ENCODE data around the gene VANGL1.

VANGL1 gene

GRCh38 chr1:115666702-115667101 lies 24.9 kb downstream of the VANGL1 start:
- DNase-seq = peak in 16 of 56 donors; percentile 5 to 49 (median 20)

- DNase-seq = no peak
Observed at GRCh38 chr1:115668579-115668978, 26.8 kb downstream of the VANGL1 start.

- DNase-seq = no peak
Observed at GRCh38 chr1:115669002-115669673, 27.4 kb downstream of the VANGL1 start.

GRCh38 chr1:115669886-115670285 lies 28.1 kb downstream of the VANGL1 start:
- DNase-seq = no peak

GRCh38 chr1:115670476-115671175 lies 28.9 kb downstream of the VANGL1 start:
- DNase-seq = no peak

GRCh38 chr1:115671176-115671934 lies 29.6 kb downstream of the VANGL1 start:
- DNase-seq = peak in 12 of 56 donors; percentile 3 to 49 (median 16)

- DNase-seq = no peak
Observed at GRCh38 chr1:115672224-115673009, 30.6 kb downstream of the VANGL1 start.

GRCh38 chr1:115676498-115677181 lies 34.9 kb downstream of the VANGL1 start:
- DNase-seq = no peak

GRCh38 chr1:115677182-115677555 lies 35.4 kb downstream of the VANGL1 start:
- no peak for DNase-seq

GRCh38 chr1:115677565-115677964 lies 35.8 kb downstream of the VANGL1 start:
- DNase-seq = no peak

GRCh38 chr1:115678141-115678540 lies 36.4 kb downstream of the VANGL1 start:
- DNase-seq = no peak

- peak in 1 of 56 donors; percentile 37 for DNase-seq
Observed at GRCh38 chr1:115679141-115679611, 37.4 kb downstream of the VANGL1 start.

GRCh38 chr1:115680730-115681111 lies 39.0 kb downstream of the VANGL1 start:
- no peak for DNase-seq

GRCh38 chr1:115682792-115683191 lies 41.0 kb downstream of the VANGL1 start:
- no peak for DNase-seq

GRCh38 chr1:115685029-115685705 lies 43.4 kb downstream of the VANGL1 start:
- no peak for DNase-seq

- no peak for DNase-seq
Observed at GRCh38 chr1:115687744-115688143, 46.0 kb downstream of the VANGL1 start.

GRCh38 chr1:115690972-115691371 lies 49.2 kb downstream of the VANGL1 start:
- DNase-seq = no peak

- DNase-seq = no peak
Observed at GRCh38 chr1:115692224-115692623, 50.5 kb downstream of the VANGL1 start.

- no peak for DNase-seq
Observed at GRCh38 chr1:115694805-115695204, 53.0 kb downstream of the VANGL1 start.

- DNase-seq = no peak
Observed at GRCh38 chr1:115697619-115698018, 55.8 kb downstream of the VANGL1 start.
